Stimulated activated CD4-positive, alpha-beta T cell treated with anti-CD3 and anti-CD28 coated beads, Interleukin-2, amount 100 ng/mL, for 48 hours (primary cell): Measurements from ENCODE around the gene TAF11L8.
"Not testable (repeated sequence)": the region's sequence is repeated elsewhere in the genome, so short reads cannot be mapped to it uniquely, and the experiment has no call there.

Experiments
- DNase-seq, 2 donors: peaks; one replicate each; pipeline ENCODE4 v3.0.0-alpha.2; 2020

Gene TAF11L8

DNA sequence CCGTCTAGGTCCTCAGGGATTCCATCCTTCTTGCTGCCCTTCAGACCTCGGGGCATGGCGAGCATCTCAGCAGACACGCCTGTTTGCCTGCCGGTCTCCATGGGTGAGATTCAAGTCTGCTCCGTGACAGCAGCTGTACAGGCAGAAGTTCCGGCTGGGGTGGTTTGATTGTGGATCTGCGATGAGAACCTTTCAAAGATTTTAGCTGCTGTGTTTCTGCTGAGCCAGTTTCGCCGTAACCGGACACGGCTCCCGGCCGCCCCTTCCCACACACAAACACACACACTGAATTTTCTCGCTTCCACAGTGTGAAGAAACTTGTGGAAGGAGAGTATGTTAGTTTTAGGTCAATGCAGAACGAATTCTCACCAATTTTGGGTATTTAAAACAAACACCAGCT is at the start of gene TAF11L8:
TSS of gene TAF11L8 (minus strand) at position 101 of the 400 bp plus-strand sequence.
- not testable (repeated sequence) for DNase-seq

DNA sequence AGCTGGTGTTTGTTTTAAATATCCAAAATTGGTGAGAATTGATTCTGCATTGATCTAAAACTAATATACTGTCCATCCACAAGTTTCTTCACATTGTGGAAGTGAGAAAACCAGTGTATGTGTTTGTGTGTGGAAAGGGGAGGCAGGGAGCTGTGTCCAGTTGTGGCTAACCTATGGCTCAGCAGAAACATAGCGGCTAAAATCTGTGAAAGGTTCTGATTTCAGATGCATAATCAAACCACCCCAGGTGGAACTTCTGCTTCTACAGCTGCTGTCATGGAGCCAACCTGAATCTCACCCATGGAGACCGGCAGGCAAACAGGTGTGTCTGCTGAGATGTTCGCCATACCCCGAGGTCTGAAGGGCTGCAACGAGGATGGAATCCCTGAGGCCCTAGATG is 43.4 kb upstream of the TAF11L8 start, which contains the start of gene TAF11L14:
TSS of gene TAF11L14 (plus strand) at position 301 of the 400 bp plus-strand sequence.
- no peak for DNase-seq

DNA sequence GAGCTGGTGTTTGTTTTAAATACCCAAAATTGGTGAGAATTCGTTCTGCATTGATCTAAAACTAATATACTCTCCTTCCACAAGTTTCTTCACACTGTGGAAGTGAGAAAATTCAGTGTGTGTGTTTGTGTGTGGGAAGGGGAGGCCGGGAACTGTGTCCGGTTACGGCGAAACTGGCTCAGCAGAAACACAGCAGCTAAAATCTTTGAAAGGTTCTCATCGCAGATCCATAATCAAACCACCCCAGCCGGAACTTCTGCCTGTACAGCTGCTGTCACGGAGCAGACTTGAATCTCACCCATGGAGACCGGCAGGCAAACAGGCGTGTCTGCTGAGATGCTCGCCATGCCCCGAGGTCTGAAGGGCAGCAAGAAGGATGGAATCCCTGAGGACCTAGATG is 41.0 kb upstream of the TAF11L8 start, which contains the start of gene TAF11L13:
TSS of gene TAF11L13 (plus strand) at position 301 of the 400 bp plus-strand sequence.
- DNase-seq, result not testable (repeated sequence)

DNA sequence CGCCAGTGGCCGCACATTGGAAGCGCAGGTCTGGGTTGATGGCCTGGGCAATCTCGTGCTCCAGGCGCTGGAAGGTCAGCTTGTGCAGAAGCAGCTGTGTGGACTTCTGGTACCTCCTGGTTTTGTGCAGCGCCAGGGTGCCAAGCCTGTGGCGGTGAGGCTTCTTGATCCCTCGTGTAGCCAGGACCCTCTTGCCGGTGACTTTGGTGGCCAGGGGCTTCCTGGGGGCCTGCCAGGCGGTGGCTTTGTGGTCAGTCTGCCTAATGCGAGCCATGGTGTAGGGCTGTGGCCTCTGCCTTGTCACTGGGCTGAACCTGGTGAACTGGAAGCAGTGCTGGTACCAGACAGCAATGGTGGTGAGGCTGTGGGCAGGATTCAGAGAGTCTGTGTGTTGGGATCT is 34.9 kb upstream of the TAF11L8 start:
- no peak for DNase-seq

DNA sequence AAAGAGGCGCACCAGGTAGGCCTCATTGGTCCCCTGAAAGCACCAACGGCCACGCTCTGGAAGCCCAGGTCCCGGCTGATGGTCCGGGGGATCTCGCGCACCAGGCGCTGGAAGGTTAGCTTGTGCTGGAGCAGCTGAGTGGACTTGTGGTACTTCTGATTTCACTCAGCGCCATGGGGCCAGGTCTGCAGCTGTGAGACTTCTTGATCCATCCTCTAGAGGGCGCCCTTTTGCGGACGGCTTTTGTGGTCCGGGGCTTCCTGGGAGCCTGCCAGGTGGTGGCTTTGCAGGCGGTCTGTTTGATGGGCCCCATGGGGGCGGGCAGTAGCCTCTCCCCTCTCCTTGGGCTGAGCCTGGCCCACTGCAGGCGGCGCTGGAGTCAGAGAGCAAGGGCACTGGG is 29.9 kb upstream of the TAF11L8 start:
- DNase-seq, result no peak

GRCh38 chr5:17619354-17619753 is 28.6 kb upstream of the TAF11L8 start:
- DNase-seq, result no peak

DNA sequence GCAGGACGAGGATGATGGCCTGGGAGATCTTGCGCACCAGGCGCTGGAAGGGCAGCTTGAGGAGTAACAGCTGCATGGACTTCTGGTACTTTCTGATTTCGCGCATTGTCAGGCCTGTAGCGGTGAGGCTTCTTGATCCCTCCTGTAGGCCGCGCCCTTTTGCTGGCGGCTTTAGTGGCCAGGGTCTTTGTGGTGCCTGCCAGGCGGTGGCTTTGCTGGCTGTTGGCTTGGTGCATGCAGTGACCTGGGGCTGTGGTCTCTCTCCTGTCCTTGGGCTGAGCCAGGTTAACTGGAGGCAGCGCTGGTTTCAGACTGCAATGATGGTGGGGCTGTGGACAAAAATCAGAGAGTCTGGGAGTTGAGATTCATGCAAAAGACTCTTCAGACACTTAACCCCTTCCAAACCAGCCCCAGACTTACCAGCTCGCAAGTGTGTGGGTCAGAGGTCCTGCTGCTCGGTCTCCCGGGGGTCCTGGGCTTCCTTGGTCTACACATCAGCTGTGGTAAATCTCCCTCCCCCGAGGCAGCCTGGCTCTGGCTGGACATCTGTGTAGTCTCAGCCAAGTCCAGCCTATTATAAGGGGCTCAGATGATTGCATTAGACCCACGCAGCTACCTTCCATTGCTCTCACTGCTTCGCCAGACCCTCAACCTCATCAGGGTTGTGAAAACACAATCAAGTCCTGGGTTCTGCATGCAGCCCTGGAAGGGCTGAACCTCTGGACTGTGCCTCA is 24.3 kb upstream of the TAF11L8 start:
- no peak for DNase-seq

GRCh38 chr5:17610092-17610491 is 19.3 kb upstream of the TAF11L8 start, which contains the start of gene TAF11L12:
TAF11L12 (plus strand) TSS chr5:17610392.
- not testable (repeated sequence) for DNase-seq

DNA sequence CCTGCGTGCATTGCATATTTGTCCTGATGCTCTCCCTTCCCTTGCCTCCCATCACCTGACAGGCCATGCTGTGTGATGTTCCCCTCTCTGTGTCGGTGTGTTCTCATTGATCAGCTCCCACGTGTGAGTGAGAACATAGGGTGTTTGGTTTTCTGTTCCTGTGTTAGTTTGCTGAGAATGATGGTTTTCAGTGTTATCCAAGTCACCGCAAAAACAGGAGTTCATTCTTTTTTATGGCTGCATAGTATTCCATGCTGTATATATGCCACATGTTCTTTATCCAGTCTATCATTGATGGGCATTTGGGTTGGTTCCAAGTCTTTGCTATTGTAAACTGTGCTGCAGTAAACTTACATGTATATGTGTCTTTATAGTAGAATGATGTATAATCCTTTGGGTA is 16.7 kb upstream of the TAF11L8 start:
- not testable (repeated sequence) for DNase-seq

DNA sequence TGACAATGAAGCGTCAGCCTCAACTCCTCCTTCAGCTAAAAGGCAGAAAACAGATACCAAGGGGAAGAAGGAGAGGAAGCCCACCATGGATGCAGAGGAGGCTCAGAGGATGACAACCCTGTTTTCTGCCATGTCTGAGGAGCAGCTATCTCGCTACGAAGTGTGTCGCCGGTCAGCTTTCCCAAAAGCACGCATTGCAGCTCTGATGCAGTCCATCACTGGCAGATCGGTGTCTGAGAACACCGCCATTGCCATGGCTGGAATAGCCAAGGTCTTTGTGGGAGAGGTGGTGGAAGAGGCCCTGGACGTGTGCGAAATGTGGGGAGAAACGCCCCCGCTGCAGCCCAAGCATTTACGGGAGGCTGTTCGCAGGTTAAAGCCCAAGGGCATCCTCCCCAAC is 14.2 kb upstream of the TAF11L8 start:
- no peak for DNase-seq

GRCh38 chr5:17603880-17604279 is 13.1 kb upstream of the TAF11L8 start, which contains the start of gene TAF11L11:
TAF11L11 (plus strand) TSS chr5:17604183.
- not testable (repeated sequence) for DNase-seq

DNA sequence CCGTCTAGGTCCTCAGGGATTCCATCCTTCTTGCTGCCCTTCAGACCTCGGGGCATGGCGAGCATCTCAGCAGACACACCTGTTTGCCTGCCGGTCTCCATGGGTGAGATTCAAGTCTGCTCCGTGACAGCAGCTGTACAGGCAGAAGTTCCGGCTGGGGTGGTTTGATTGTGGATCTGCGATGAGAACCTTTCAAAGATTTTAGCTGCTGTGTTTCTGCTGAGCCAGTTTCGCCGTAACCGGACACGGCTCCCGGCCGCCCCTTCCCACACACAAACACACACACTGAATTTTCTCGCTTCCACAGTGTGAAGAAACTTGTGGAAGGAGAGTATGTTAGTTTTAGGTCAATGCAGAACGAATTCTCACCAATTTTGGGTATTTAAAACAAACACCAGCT is 7.0 kb upstream of the TAF11L8 start, which contains the start of gene TAF11L10:
TSS of gene TAF11L10 (minus strand) at position 101 of the 400 bp plus-strand sequence.
- DNase-seq, result not testable (repeated sequence)

GRCh38 chr5:17594255-17594654 is 3.5 kb upstream of the TAF11L8 start, which contains the start of gene TAF11L9:
TAF11L9 (minus strand) TSS chr5:17594394.
- not testable (repeated sequence) for DNase-seq

GRCh38 chr5:17585658-17586057 is 5.1 kb downstream of the TAF11L8 start, which contains the start of gene TAF11L7:
TAF11L7 (minus strand) TSS chr5:17585758.
- not testable (repeated sequence) for DNase-seq
